ENCODE measurements around the gene MTURN.
"Not testable (repeated sequence)": the region's sequence is repeated elsewhere in the genome, so short reads cannot be mapped to it uniquely, and the experiment has no call there.

MTURN gene

GRCh38 chr7:30134611-30135300 is at the start of gene MTURN:
Gene MTURN, plus strand, starts transcription at chr7:30134986. Its CDS starts 151 bp downstream, at chr7:30135137.
- peak; percentile 81 to 84 for DNase-seq

GRCh38 chr7:30086529-30086928 is 48.3 kb upstream of the MTURN start:
- no peak for DNase-seq

GRCh38 chr7:30087371-30087770 is 47.4 kb upstream of the MTURN start:
- no peak for DNase-seq

DNA sequence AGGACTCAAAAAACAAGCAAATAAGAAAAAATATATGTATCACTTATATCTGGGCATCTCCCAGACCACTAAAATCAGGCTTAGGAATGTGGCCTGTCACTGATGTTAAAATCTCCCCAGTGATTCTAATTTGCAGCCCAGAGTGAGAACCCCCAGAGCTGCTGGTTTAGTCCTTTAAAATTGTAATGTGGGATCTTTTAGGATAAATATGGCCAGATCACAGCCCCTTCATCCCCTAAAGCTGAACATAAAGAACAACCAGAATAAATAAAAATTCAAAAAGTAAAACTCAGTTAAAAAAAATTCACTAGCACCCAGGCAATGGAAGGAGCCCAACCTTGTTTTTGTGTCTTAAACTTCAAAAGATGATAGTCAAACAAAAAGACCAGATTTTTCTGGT is 46.4 kb upstream of the MTURN start:
- DNase-seq = no peak

DNA sequence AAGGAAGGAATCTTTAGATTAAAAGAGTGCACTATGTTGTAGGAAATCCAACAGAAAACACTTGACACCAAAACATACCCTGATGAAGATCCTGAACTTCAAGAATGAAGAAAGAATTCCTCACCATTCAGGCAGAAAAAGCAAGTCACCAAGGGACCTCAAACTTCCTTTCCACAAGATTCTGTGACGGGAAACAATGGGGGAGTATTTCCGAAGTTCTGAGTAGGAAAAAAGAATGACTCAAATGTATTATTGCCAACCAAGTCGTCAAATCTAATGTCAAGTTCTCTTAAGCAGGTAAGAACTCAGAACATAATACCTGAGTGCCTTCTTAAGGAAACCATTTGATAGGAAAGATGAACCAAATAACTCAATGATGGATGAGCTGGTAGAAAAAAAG is 44.7 kb upstream of the MTURN start:
- no peak for DNase-seq

DNA sequence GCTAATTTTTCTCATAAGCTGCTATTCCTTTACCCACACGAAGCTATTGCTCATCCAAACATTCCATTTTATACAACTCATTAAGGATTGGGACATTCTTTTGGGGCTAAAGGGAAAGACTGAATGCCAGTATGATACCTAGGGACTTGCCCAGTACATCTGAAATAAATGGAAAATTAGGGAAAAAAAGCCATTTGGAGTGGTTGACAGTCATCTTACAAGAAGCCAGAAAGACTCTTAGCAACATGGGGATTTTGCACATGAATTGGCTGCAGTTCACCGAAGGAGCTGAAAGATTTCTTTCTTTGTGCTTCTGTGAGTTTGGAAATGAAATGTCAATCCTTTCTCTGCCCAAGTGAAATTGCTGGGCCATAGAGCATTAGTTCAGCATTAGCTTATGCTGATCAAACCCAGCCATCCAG is 43.3 kb upstream of the MTURN start:
- DNase-seq = no peak

DNA sequence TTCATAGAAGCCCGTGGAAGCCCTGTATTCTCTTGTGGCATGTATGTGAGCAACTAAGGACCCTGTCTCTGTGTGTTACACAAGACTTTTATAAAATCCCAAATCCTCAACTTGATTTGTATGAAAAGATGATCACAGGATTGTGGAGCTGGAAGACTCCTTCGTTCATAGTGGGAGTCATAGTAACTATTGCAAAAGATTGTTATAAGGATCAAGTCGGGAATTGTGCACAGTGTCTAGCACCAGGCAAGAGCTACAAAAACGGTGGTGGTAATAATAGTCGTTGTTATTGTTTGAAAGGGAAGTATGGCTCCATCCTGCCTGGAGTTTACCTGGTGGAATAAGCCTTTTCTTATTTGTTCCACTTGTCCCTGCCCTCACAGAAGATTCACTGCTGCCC is 42.8 kb upstream of the MTURN start:
- DNase-seq = no peak

DNA sequence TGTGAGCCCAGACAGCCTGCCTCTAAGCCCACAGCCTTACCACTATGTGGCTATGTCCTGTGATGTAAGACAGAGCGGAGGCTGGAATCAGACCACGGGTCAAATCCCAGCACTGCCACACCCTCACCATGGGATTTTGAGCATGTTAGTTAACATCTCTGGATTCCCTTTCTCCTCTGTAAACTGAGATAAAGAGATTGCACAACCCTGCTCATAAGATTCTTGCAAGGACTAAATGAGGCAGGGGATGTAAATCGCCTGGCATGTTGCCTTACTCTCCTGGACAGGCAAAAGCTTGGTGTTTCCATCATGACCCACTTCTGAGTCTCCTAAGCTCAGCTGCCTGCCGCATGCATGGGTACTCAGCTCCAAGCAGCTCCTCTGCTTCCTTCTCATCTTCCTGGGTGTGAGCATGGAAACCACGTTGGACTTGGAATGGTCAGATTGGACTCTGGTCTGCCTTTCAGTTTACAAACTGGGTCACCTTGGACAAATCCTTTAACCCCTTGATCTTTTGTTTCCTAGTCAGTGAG is 41.3 kb upstream of the MTURN start:
- no peak for DNase-seq

- DNase-seq = not testable (repeated sequence)
These were observed 36.2 kb upstream of the MTURN start for GRCh38 chr7:30098599-30098998.

DNA sequence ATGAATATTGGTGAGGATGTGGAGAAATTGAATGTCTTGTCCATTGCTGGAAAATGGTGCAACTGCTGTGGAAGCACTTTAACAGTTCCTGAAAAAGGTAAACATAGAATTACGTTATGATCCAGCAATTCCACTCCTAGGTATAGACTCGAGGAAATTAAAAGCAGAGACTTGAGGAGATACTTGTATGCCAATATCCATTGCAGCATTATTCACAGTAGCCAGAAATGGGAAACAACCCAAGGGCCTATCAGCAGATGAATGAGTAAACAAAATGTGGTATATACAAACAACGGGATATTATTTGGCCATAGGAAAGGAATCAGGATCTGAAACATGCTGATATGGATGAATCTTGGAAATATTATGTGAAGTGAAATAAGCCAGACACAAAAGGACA is 32.5 kb upstream of the MTURN start:
- no peak for DNase-seq

GRCh38 chr7:30104157-30104556 is 30.6 kb upstream of the MTURN start:
- no peak for DNase-seq

DNA sequence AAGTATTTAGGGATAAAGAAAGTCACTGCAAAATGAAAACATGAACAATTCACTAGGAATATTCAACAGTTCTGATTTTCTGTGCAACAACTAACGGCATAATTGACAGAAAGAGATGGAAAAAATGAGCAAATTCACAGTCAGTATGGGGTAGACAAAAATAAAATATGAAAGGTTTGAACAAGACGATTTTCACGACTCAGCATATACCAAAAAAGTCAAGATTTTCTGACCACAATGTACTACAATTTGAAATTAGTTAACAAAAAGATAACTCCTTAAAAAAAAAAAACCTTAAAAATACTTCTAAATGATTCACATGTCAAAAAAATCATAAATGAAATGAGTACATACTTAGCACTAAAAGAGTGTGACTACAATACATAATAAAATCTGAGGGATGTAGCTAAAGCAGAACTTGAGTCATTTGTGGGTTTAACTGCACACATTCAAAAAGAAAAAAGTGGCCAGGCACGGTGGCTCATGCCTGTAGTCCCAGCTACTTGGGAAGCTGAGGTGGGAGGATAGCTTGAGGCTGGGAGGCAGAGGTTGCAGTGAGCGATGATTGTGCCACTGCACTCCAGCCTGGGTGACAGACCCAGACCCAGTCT is 22.6 kb upstream of the MTURN start:
- no peak for DNase-seq

DNA sequence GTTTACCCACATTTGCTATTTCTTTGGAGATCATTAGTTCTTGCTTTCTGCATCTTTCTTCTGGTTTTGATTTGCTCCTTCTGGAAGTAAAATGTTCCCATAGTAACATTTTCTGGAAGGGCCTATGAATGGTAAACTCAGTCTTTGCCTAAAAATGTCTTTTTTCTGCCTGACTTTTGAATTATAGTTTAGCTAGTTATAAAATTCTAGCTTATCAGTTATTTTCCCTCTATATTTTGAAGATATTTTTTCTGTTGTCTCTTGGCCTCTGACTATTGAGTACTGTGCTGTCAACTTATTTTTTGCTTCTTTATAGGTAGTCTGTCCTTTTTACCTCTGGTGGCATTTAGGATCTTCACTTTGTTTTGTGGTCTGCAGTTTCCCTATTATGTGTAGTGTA is 21.6 kb upstream of the MTURN start:
- DNase-seq = no peak

DNA sequence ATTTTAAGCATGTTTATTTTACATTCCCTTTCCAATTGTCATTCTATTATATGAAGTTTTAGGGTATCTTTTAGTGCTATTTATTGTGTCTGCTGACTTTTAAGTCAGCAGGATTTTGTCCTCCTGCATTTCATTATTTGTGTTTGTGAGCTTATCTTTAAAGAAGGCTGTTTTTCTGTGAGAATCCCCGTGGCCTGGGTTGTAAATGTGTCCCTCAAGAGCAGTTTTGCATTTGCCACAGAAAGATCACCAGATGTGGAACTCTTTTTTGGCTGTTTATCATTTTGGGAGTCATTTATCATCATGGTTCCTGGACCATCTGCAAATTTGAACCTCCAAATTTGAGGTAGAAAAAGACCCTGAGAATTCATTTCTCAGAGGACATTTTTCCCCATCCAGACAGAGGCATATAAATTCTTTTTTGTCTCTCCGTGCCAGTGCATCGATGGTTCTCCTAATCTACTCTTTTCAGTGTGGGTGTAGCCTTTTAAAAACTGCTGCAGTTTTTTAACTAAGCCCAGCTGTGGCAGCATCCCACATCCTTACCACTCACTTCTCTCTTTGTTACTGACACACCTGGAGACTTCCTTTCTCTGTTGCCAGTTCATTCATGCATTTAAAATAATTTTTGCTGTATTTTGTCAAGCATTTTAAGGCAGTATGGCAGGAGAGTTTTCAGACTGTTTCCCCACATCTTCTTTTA is 20.1 kb upstream of the MTURN start:
- no peak for DNase-seq

- DNase-seq = no peak
These were observed 19.0 kb upstream of the MTURN start for GRCh38 chr7:30115709-30116297.

GRCh38 chr7:30116771-30117170 is 18.0 kb upstream of the MTURN start:
- no peak for DNase-seq

DNA sequence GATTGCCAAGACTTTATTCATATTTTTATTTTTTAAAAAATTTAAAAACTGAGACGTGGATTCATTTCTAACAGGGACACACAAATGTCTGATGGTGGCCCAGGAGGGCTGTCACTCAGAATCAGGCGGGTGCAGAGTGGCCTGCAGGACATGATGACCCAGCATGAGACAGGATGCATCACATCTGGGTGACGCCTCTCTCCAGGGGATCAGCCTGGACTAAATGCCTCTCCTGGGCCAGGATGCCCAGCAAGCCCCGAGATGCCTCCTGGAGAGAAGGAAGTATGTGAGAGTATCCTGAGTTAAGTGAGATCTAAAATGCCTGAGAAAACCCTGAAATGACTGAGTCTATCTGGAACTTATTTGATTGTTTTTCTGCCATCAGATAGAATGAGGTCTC is 16.9 kb upstream of the MTURN start:
- no peak for DNase-seq

- DNase-seq = no peak
These were observed 14.8 kb upstream of the MTURN start for GRCh38 chr7:30119890-30120577.

- DNase-seq = no peak
These were observed 813 bp upstream of the MTURN start for GRCh38 chr7:30133736-30134610.

DNA sequence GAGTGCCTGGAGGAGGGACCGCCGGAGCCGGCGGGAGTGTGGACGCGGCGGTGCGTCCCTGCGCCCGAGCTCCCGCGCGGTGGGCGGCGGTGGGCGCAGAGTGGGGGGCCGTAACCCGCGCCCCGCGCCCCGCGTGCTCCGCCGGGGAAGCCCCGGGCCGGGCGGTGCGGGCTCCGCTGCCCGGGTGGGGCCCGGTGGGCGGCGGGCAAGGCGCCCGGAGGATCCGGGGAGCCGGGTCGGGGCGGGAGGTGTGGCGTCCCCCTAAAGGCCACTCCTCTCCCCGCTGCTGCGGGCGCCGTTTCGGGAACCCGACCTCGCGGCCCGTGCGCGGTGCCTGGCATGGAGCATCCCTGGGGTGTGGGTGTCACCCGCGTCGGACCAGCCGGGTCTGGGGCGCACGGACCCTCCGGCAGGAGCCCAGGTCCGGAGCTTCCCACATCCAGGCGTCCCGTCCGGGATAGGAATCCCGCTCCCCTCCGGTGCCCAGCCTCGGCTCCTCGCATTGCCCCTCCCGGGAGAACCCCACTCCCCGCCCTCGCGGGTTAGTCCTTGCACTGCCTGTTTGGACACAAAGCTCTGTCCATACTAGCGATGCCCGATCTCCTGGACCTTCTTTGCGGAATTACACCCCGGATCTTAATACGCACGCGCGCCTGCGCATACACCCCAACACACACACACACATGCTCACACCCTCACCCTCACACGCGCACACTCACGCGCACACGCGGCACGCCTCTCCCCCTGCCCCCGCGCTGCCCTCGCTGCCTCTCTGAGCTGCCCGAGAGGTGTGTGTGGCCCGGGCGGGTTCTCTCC is 723 bp downstream of the MTURN start:
- DNase-seq = peak; percentile 60 to 66

DNA sequence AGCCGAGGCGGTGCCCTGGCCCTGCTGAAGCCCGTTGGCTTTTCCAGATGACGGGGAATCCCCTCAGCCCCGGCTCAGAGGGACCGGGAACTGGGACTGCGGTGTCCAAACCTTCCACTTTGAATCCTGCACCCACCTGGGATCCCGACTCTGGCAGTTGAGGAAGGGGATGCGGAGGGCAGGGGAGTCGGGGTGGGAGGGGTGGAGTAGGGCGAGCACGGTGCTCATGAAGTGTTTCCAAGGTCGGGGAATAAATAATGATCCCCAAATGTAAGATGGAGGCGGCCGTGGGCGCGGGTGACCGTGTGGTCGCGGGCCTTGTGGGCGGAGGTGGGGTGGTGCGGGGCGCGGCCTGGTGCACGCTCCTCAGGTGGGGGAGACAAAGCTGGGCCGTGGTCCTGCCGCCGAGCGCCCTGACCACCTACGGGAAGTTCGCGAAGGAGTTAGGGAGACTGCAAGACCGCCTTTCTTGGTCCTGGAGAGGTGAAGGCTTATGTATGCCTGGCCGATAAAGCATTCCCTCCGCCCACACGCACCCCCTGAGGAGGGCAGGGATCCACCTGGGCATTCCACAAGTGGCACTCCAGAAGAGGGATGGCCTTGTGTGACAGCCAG is 1.4 kb downstream of the MTURN start:
- no peak for DNase-seq

All from activated CD4-positive, alpha-beta T cell treated with anti-CD3 and anti-CD28 coated beads, Interleukin-2, amount 50 U/mL, for 4 hours (primary cell).